Fibroblast of lung (primary cell): ENCODE data around the gene JMJD1C.

ENCODE experiments used
- CTCF ChIP-seq, 2 donors: IDR thresholded peaks in 1 of 2; conservative IDR thresholded peaks in 1 of 2; 1 replicate in 1 of 2; 2 replicates in 1 of 2; pipeline ENCODE4 v1.5.1; 2011 to 2012; ENCODE audit warnings: low read length in 2 of 2, control low read depth in 1 of 2, inconsistent platforms in 1 of 2, low read depth in 1 of 2, mild to moderate bottlenecking in 1 of 2
- EZH2 ChIP-seq: IDR thresholded peaks from 2 replicates; pipeline ENCODE4 v1.5.1; 2012; ENCODE audit warnings: low read length, control low read depth, mild to moderate bottlenecking; ENCODE audit errors: missing control alignments

- TF ChIP-seq CTCF (conservative IDR thresholded peaks at IDR 0.05 in 1 of 2, IDR thresholded peaks at IDR 0.05 in 1 of 2; ENCODE audit: low read depth in 1 of 2, low read length in 2 of 2) (peak; percentile 53 to 57), EZH2 (no peak)
Measured at GRCh38 chr10:63217120-63217605, 248.6 kb downstream of the JMJD1C start.
